Activated naive CD4-positive, alpha-beta T cell treated with anti-CD3 and anti-CD28 coated beads, Interleukin-2, amount 50 U/mL, for 24 hours (primary cell): ENCODE measurements around the gene NEK11.

Experiments
- H3K27ac Mint-ChIP-seq: one replicate; pipeline ENCODE4 v1.8.0; 2021; ENCODE audit warnings: mild to moderate bottlenecking, mixed read lengths
- H3K27me3 Mint-ChIP-seq: one replicate; pipeline ENCODE4 v1.8.0; 2021; ENCODE audit warnings: mixed read lengths
- H3K36me3 Mint-ChIP-seq: one replicate; pipeline ENCODE4 v1.8.0; 2021; ENCODE audit warnings: mixed read lengths
- H3K4me1 Mint-ChIP-seq: one replicate; pipeline ENCODE4 v1.8.0; 2021; ENCODE audit warnings: mixed read lengths
- H3K4me3 Mint-ChIP-seq: one replicate; pipeline ENCODE4 v1.8.0; 2021; ENCODE audit warnings: mild to moderate bottlenecking, mixed read lengths
- H3K9me3 Mint-ChIP-seq: one replicate; pipeline ENCODE4 v1.8.0; 2021; ENCODE audit warnings: mixed read lengths

NEK11 gene

GRCh38 chr3:131026321-131027151 is at the start of gene NEK11, which contains the start of gene ASTE1:
TSS of gene NEK11 (plus strand) at chr3:131026877. CDS start at chr3:131029709, 2,832 bp downstream.
TSS of gene ASTE1 (minus strand) at chr3:131026825. CDS start at chr3:131025306, 1,519 bp downstream.
- H3K9me3 Mint-ChIP-seq, result no peaks in the 10 kb centered on the region
- H3K36me3 Mint-ChIP-seq, result peaks cover 12% of the 10 kb centered on the region
- H3K4me3 Mint-ChIP-seq, result peak within 1 kb of the TSS; percentile 86
- peak within 1 kb of the TSS; percentile 91 for H3K27ac Mint-ChIP-seq
- H3K4me1 Mint-ChIP-seq, result peaks cover 50% of the 10 kb centered on the region
- no peaks in the 10 kb centered on the region for H3K27me3 Mint-ChIP-seq

- Mint-ChIP-seq H3K9me3 (no peaks in the 10 kb centered on the region), H3K4me1 (no peaks in the 10 kb centered on the region), H3K27me3 (no peaks in the 10 kb centered on the region), H3K36me3 (peaks cover 10% of the 10 kb centered on the region), H3K4me3 (no peak overlapping the region), H3K27ac (no peak overlapping the region)
Observed at GRCh38 chr3:130979117-130979516, 47.6 kb upstream of the NEK11 start.

- no peaks in the 10 kb centered on the region for H3K4me1 Mint-ChIP-seq
- no peak overlapping the region for H3K27ac Mint-ChIP-seq
- H3K36me3 Mint-ChIP-seq, result peaks cover 12% of the 10 kb centered on the region
- no peak overlapping the region for H3K4me3 Mint-ChIP-seq
- no peaks in the 10 kb centered on the region for H3K9me3 Mint-ChIP-seq
- H3K27me3 Mint-ChIP-seq, result no peaks in the 10 kb centered on the region
Observed at GRCh38 chr3:130981469-130981868, 45.2 kb upstream of the NEK11 start.

GRCh38 chr3:130990282-130990681 is 36.4 kb upstream of the NEK11 start:
- Mint-ChIP-seq H3K9me3 (no peaks in the 10 kb centered on the region), H3K27ac (no peak overlapping the region), H3K4me1 (peaks cover 3% of the 10 kb centered on the region), H3K27me3 (no peaks in the 10 kb centered on the region), H3K36me3 (peaks cover 16% of the 10 kb centered on the region), H3K4me3 (no peak overlapping the region)

- Mint-ChIP-seq H3K36me3 (peaks cover 14% of the 10 kb centered on the region), H3K4me3 (no peak overlapping the region), H3K4me1 (peaks cover 3% of the 10 kb centered on the region), H3K27me3 (no peaks in the 10 kb centered on the region), H3K9me3 (no peaks in the 10 kb centered on the region), H3K27ac (no peak overlapping the region)
Observed at GRCh38 chr3:130991126-130991525, 35.6 kb upstream of the NEK11 start.

- H3K36me3 Mint-ChIP-seq, result peaks cover 16% of the 10 kb centered on the region
- peaks cover 3% of the 10 kb centered on the region for H3K4me1 Mint-ChIP-seq
- no peaks in the 10 kb centered on the region for H3K27me3 Mint-ChIP-seq
- no peaks in the 10 kb centered on the region for H3K9me3 Mint-ChIP-seq
- H3K4me3 Mint-ChIP-seq, result no peak overlapping the region
- peak overlapping the region; percentile 8 for H3K27ac Mint-ChIP-seq
Observed at GRCh38 chr3:130992344-130992743, 34.3 kb upstream of the NEK11 start.

GRCh38 chr3:130997289-130997688 is 29.4 kb upstream of the NEK11 start:
- no peak overlapping the region for H3K27ac Mint-ChIP-seq
- H3K27me3 Mint-ChIP-seq, result no peaks in the 10 kb centered on the region
- H3K36me3 Mint-ChIP-seq, result peaks cover 5% of the 10 kb centered on the region
- H3K4me3 Mint-ChIP-seq, result no peak overlapping the region
- no peaks in the 10 kb centered on the region for H3K4me1 Mint-ChIP-seq
- no peaks in the 10 kb centered on the region for H3K9me3 Mint-ChIP-seq

- H3K27me3 Mint-ChIP-seq, result no peaks in the 10 kb centered on the region
Observed at GRCh38 chr3:131001071-131001470, 25.6 kb upstream of the NEK11 start.

GRCh38 chr3:131004603-131005002 is 22.1 kb upstream of the NEK11 start:
- Mint-ChIP-seq H3K27ac (no peak overlapping the region), H3K27me3 (no peaks in the 10 kb centered on the region), H3K4me3 (no peak overlapping the region), H3K9me3 (no peaks in the 10 kb centered on the region), H3K36me3 (peaks cover 13% of the 10 kb centered on the region), H3K4me1 (peaks cover 5% of the 10 kb centered on the region)

More at GRCh38 chr3:131001071-131001470, 25.6 kb upstream of the NEK11 start:
- H3K36me3 Mint-ChIP-seq, result peaks cover 10% of the 10 kb centered on the region
- no peak overlapping the region for H3K4me3 Mint-ChIP-seq
- H3K4me1 Mint-ChIP-seq, result peaks cover 5% of the 10 kb centered on the region
- no peaks in the 10 kb centered on the region for H3K9me3 Mint-ChIP-seq
- H3K27ac Mint-ChIP-seq, result no peak overlapping the region

- H3K27me3 Mint-ChIP-seq, result no peaks in the 10 kb centered on the region
- no peak overlapping the region for H3K27ac Mint-ChIP-seq
- no peaks in the 10 kb centered on the region for H3K9me3 Mint-ChIP-seq
- H3K4me1 Mint-ChIP-seq, result peaks cover 5% of the 10 kb centered on the region
- no peak overlapping the region for H3K4me3 Mint-ChIP-seq
- H3K36me3 Mint-ChIP-seq, result peaks cover 12% of the 10 kb centered on the region
Observed at GRCh38 chr3:131007256-131007655, 19.4 kb upstream of the NEK11 start.

- H3K36me3 Mint-ChIP-seq, result peaks cover 10% of the 10 kb centered on the region
- H3K27me3 Mint-ChIP-seq, result no peaks in the 10 kb centered on the region
- H3K27ac Mint-ChIP-seq, result no peak overlapping the region
- H3K4me3 Mint-ChIP-seq, result no peak overlapping the region
- H3K9me3 Mint-ChIP-seq, result no peaks in the 10 kb centered on the region
- peaks cover 5% of the 10 kb centered on the region for H3K4me1 Mint-ChIP-seq
Observed at GRCh38 chr3:131007782-131008181, 18.9 kb upstream of the NEK11 start.

GRCh38 chr3:131008326-131008725 is 18.4 kb upstream of the NEK11 start:
- no peak overlapping the region for H3K4me3 Mint-ChIP-seq
- peaks cover 14% of the 10 kb centered on the region for H3K36me3 Mint-ChIP-seq
- H3K27ac Mint-ChIP-seq, result no peak overlapping the region
- H3K4me1 Mint-ChIP-seq, result peaks cover 5% of the 10 kb centered on the region
- no peaks in the 10 kb centered on the region for H3K9me3 Mint-ChIP-seq
- H3K27me3 Mint-ChIP-seq, result no peaks in the 10 kb centered on the region

- no peaks in the 10 kb centered on the region for H3K9me3 Mint-ChIP-seq
- H3K27ac Mint-ChIP-seq, result no peak overlapping the region
- H3K36me3 Mint-ChIP-seq, result peaks cover 13% of the 10 kb centered on the region
- no peaks in the 10 kb centered on the region for H3K27me3 Mint-ChIP-seq
- no peak overlapping the region for H3K4me3 Mint-ChIP-seq
- peaks cover 3% of the 10 kb centered on the region for H3K4me1 Mint-ChIP-seq
Observed at GRCh38 chr3:131009698-131010097, 17.0 kb upstream of the NEK11 start.

- H3K4me1 Mint-ChIP-seq, result peaks cover 63% of the 10 kb centered on the region
- no peak overlapping the region for H3K27ac Mint-ChIP-seq
- no peak overlapping the region for H3K4me3 Mint-ChIP-seq
- H3K27me3 Mint-ChIP-seq, result no peaks in the 10 kb centered on the region
- H3K36me3 Mint-ChIP-seq, result peaks cover 19% of the 10 kb centered on the region
- H3K9me3 Mint-ChIP-seq, result no peaks in the 10 kb centered on the region
Observed at GRCh38 chr3:131018970-131019369, 7.7 kb upstream of the NEK11 start.

GRCh38 chr3:131020122-131020693 is 6.5 kb upstream of the NEK11 start:
- no peaks in the 10 kb centered on the region for H3K27me3 Mint-ChIP-seq
- H3K27ac Mint-ChIP-seq, result no peak overlapping the region
- peak overlapping the region; percentile 57 for H3K4me3 Mint-ChIP-seq
- H3K4me1 Mint-ChIP-seq, result peaks cover 70% of the 10 kb centered on the region
- peaks cover 27% of the 10 kb centered on the region for H3K36me3 Mint-ChIP-seq
- no peaks in the 10 kb centered on the region for H3K9me3 Mint-ChIP-seq

- peaks cover 15% of the 10 kb centered on the region for H3K36me3 Mint-ChIP-seq
- no peak overlapping the region for H3K27ac Mint-ChIP-seq
Observed at GRCh38 chr3:131025539-131025938, 1.1 kb upstream of the NEK11 start.

More at GRCh38 chr3:131025539-131025938, 1.1 kb upstream of the NEK11 start:
- Mint-ChIP-seq H3K9me3 (no peaks in the 10 kb centered on the region), H3K27me3 (no peaks in the 10 kb centered on the region), H3K4me3 (peak overlapping the region; percentile 86), H3K4me1 (peaks cover 60% of the 10 kb centered on the region)
